ENCODE measurements around the gene TRMT10C. TPM values are rescaled to one million over a fixed set of nuclear protein-coding genes. Genes with fewer than 3 reads are reported as not detected.

TRMT10C gene
- total and polyA plus RNA-seq, 12 donors = 10.4 to 81.3 (median 24.9) TPM

GRCh38 chr3:101571028-101571895 lies 9.6 kb downstream of the TRMT10C start:
- peaks cover 13 to 17% of the 10 kb centered on the region in 2 donors for H3K4me1 ChIP-seq (replicated peaks in 1 of 2)
- no peaks in the 10 kb centered on the region for H3K27me3 ChIP-seq
- H3K36me3 ChIP-seq (replicated peaks in 1 of 2) = no peaks in the 10 kb centered on the region
- DNase-seq = no peak
- TF ChIP-seq POLR2A (IDR thresholded peaks at IDR 0.05) (no peak), CTCF (IDR thresholded peaks at IDR 0.05) (no peak)
- H3K9me3 ChIP-seq (replicated peaks in 1 of 3) = no peaks in the 10 kb centered on the region
- no peak overlapping the region for H3K27ac ChIP-seq
- intact Hi-C loops (cut with DNase I) = loop anchor here (10.0 kb wide), 2 partner anchors 64 to 74 kb away; no protein-coding TSS in a partner anchor
- no peak overlapping the region for H3K4me3 ChIP-seq
- 56 to 67% (median 60%) methylated on average over 9 of the region's 9 CpGs for WGBS, 4 donors

DNA sequence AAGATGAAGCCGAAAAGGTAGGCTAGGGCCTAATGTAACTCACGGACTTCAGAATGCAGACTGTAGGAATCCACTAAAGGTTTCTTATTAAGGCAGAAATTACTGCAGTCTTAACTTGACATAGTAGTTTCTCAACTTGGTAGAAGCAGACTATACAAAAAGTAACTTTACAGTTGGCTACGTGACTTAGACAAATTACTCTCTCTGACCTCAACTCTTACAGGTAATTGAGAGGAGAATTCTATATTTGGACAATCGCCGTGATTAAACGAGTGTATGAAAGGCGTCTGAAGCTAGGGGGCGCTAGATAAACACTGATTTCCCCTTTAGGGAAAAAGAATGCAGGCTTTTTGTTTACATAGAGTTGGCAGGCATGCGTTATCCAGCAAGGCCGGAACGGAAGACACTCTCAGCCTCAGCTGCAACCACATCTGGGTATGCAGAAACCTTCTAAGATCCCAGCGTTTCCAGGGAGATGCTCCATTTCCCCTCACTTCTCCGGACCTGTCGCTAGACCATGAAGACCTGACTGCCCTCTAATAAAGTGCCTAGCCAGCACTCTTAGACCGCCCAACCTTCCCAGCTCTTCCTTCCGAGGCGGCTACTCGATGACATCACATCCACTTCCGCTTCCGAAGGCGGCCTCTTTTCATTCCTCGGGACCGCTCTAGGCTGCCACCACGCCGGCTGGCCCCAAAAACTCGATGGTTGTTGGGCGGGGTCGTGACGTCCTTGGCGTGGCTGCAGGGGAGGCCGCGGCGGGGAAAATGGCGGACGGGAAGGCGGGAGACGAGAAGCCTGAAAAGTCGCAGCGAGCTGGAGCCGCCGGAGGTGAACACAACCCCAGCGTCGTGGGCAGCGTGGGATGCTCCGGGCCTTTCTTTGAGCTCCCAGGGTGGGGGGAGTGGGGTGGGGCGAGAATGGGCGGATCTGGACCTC lies 12.1 kb downstream of the TRMT10C start, which contains the start of gene PCNP:
PCNP (plus strand) TSS at position 732 of the 939 bp plus-strand sequence; CDS start at position 768, 36 bp downstream.
- Histone ChIP-seq H3K27ac (peak within 1 kb of the TSS; percentile 96 to 100 (median 98)), H3K4me1 (replicated peaks in 1 of 2) (peaks cover 14 to 33% of the 10 kb centered on the region in 2 donors), H3K27me3 (no peaks in the 10 kb centered on the region), H3K9me3 (replicated peaks in 1 of 3) (peaks cover 0 to 2% (median 0%) of the 10 kb centered on the region in 3 donors), H3K36me3 (replicated peaks in 1 of 2) (no peaks in the 10 kb centered on the region), H3K4me3 (peak within 1 kb of the TSS; percentile 80 to 97 (median 95))
- WGBS, 4 donors = 1 to 3% (median 2%) methylated on average over 33 to 47 of the region's 47 CpGs
- intact Hi-C loops (cut with DNase I) = loop anchor here (10.0 kb wide), 2 partner anchors 61 to 71 kb away; no protein-coding TSS in a partner anchor
- TF ChIP-seq CTCF (IDR thresholded peaks at IDR 0.05) = peak; percentile 88 to 98 (median 96)
- TF ChIP-seq POLR2A (IDR thresholded peaks at IDR 0.05) = peak; percentile 73 to 91
- peak; percentile 98 to 99 (median 99) for DNase-seq

GRCh38 chr3:101574388-101575112 lies 12.9 kb downstream of the TRMT10C start:
- TF ChIP-seq CTCF (IDR thresholded peaks at IDR 0.05) (no peak), POLR2A (IDR thresholded peaks at IDR 0.05) (peak in 1 of 2 donors; percentile 65)
- H3K27me3 ChIP-seq = no peaks in the 10 kb centered on the region
- peak overlapping the region; percentile 96 to 100 (median 98) for H3K27ac ChIP-seq
- H3K36me3 ChIP-seq (replicated peaks in 1 of 2) = no peaks in the 10 kb centered on the region
- DNase-seq = peak; percentile 68 to 81 (median 73)
- WGBS, 4 donors = 0% methylated on average over 17 to 41 of the region's 41 CpGs
- peak overlapping the region; percentile 80 to 97 (median 95) for H3K4me3 ChIP-seq
- intact Hi-C loops (cut with DNase I) = loop anchor here (10.0 kb wide), 2 partner anchors 60 to 70 kb away; no protein-coding TSS in a partner anchor
- H3K9me3 ChIP-seq (replicated peaks in 1 of 3) = peaks cover 0 to 7% (median 0%) of the 10 kb centered on the region in 3 donors
- H3K4me1 ChIP-seq (replicated peaks in 1 of 2) = peaks cover 20 to 41% of the 10 kb centered on the region in 2 donors

All from adrenal gland (tissue), 12 donors.